IPS DF 6.9 (cell line): ENCODE measurements around the gene ENKUR.

Experiments
- DNase-seq: peaks from one replicate; pipeline ENCODE4 v3.0.0-alpha.2; 2013; ENCODE audit warnings: low read depth, low spot score
- H3K27ac ChIP-seq: one replicate; pipeline ENCODE4 v1.5.1; 2013; ENCODE audit warnings: low read length, control low read depth
- H3K27me3 ChIP-seq: 2 replicates; pipeline ENCODE4 v1.6.1; 2013; ENCODE audit warnings: mild to moderate bottlenecking, low read length; ENCODE audit not compliant: control insufficient read depth, insufficient read depth
- H3K36me3 ChIP-seq: 2 replicates; pipeline ENCODE4 v1.6.1; 2013; ENCODE audit warnings: low read length; ENCODE audit not compliant: control insufficient read depth, insufficient read depth
- H3K4me1 ChIP-seq: 2 replicates; pipeline ENCODE4 v1.6.1; 2013; ENCODE audit warnings: low read length; ENCODE audit not compliant: control insufficient read depth, insufficient read depth
- H3K4me3 ChIP-seq: 2 replicates; pipeline ENCODE4 v1.5.1; 2013; ENCODE audit warnings: mild to moderate bottlenecking, low read length
- H3K9me3 ChIP-seq: 2 replicates; pipeline ENCODE4 v1.6.1; 2013; ENCODE audit warnings: low read length, inconsistent platforms; ENCODE audit not compliant: control insufficient read depth, insufficient read depth
- WGBS: extraction: QIAGEN DNeasy Blood & Tissue Kit; methylation state at CpG from one replicate; pipeline ENCODE4 v1.1.7; 2013; ENCODE audit warnings: mixed read lengths, missing lambda C conversion rate; ENCODE audit not compliant: insufficient read length, insufficient coverage; 5-methylcytosine and 5-hydroxymethylcytosine counted together

ENKUR gene

GRCh38 chr10:24993237-24993958, 22.6 kb downstream of the ENKUR start:
- Histone ChIP-seq H3K27ac (no peak overlapping the region), H3K9me3 (no peaks in the 10 kb centered on the region), H3K27me3 (no peaks in the 10 kb centered on the region), H3K4me3 (no peak overlapping the region), H3K36me3 (no peaks in the 10 kb centered on the region), H3K4me1 (no peaks in the 10 kb centered on the region)
- no CpG with 5 or more reads among the region's 1 CpG for WGBS
- no peak for DNase-seq

GRCh38 chr10:24992512-24993133, 23.3 kb downstream of the ENKUR start:
- Histone ChIP-seq H3K27me3 (no peaks in the 10 kb centered on the region), H3K4me1 (no peaks in the 10 kb centered on the region), H3K4me3 (no peak overlapping the region), H3K27ac (no peak overlapping the region), H3K36me3 (no peaks in the 10 kb centered on the region), H3K9me3 (no peaks in the 10 kb centered on the region)
- DNase-seq = no peak
- no CpG with 5 or more reads among the region's 3 CpGs for WGBS

GRCh38 chr10:24991298-24991697, 24.7 kb downstream of the ENKUR start:
- no peaks in the 10 kb centered on the region for H3K36me3 ChIP-seq
- no peak overlapping the region for H3K27ac ChIP-seq
- H3K27me3 ChIP-seq = no peaks in the 10 kb centered on the region
- no peaks in the 10 kb centered on the region for H3K4me1 ChIP-seq
- no peak overlapping the region for H3K4me3 ChIP-seq
- no peaks in the 10 kb centered on the region for H3K9me3 ChIP-seq
- DNase-seq = no peak
- WGBS = no CpG with 5 or more reads among the region's 13 CpGs

GRCh38 chr10:24989867-24990266, 26.1 kb downstream of the ENKUR start:
- Histone ChIP-seq H3K36me3 (no peaks in the 10 kb centered on the region), H3K27me3 (no peaks in the 10 kb centered on the region), H3K27ac (no peak overlapping the region), H3K9me3 (no peaks in the 10 kb centered on the region), H3K4me1 (no peaks in the 10 kb centered on the region), H3K4me3 (no peak overlapping the region)
- no peak for DNase-seq
- WGBS = no CpG with 5 or more reads among the region's 1 CpG

- no peak overlapping the region for H3K4me3 ChIP-seq
- H3K27ac ChIP-seq = no peak overlapping the region
- no peaks in the 10 kb centered on the region for H3K9me3 ChIP-seq
- no peak for DNase-seq
- H3K4me1 ChIP-seq = no peaks in the 10 kb centered on the region
- no CpG with 5 or more reads among the region's 12 CpGs for WGBS
- H3K27me3 ChIP-seq = no peaks in the 10 kb centered on the region
- H3K36me3 ChIP-seq = no peaks in the 10 kb centered on the region
Measured at GRCh38 chr10:24988831-24989640, 26.9 kb downstream of the ENKUR start.

GRCh38 chr10:24984906-24985305, 31.1 kb downstream of the ENKUR start:
- H3K36me3 ChIP-seq = no peaks in the 10 kb centered on the region
- H3K9me3 ChIP-seq = no peaks in the 10 kb centered on the region
- H3K4me1 ChIP-seq = no peaks in the 10 kb centered on the region
- no peak overlapping the region for H3K4me3 ChIP-seq
- no CpG with 5 or more reads among the region's 3 CpGs for WGBS
- H3K27me3 ChIP-seq = no peaks in the 10 kb centered on the region
- H3K27ac ChIP-seq = no peak overlapping the region
- no peak for DNase-seq

- H3K4me1 ChIP-seq = no peaks in the 10 kb centered on the region
- WGBS = 100% methylated on average over 1 of the region's 3 CpGs
- H3K9me3 ChIP-seq = no peaks in the 10 kb centered on the region
- no peak overlapping the region for H3K4me3 ChIP-seq
- no peak for DNase-seq
- no peak overlapping the region for H3K27ac ChIP-seq
- H3K36me3 ChIP-seq = no peaks in the 10 kb centered on the region
- H3K27me3 ChIP-seq = no peaks in the 10 kb centered on the region
Measured at GRCh38 chr10:24983946-24984345, 32.0 kb downstream of the ENKUR start.

GRCh38 chr10:24983130-24983529, 32.8 kb downstream of the ENKUR start:
- H3K4me1 ChIP-seq = no peaks in the 10 kb centered on the region
- H3K36me3 ChIP-seq = no peaks in the 10 kb centered on the region
- H3K27me3 ChIP-seq = no peaks in the 10 kb centered on the region
- H3K9me3 ChIP-seq = no peaks in the 10 kb centered on the region
- no CpG with 5 or more reads among the region's 4 CpGs for WGBS
- H3K27ac ChIP-seq = no peak overlapping the region
- no peak overlapping the region for H3K4me3 ChIP-seq
- no peak for DNase-seq

- H3K36me3 ChIP-seq = no peaks in the 10 kb centered on the region
Measured at GRCh38 chr10:24982319-24983112, 33.4 kb downstream of the ENKUR start.

GRCh38 chr10:24981161-24981710, 34.7 kb downstream of the ENKUR start:
- no peak overlapping the region for H3K4me3 ChIP-seq
- WGBS = no CpG with 5 or more reads among the region's 5 CpGs
- no peaks in the 10 kb centered on the region for H3K9me3 ChIP-seq
- H3K36me3 ChIP-seq = no peaks in the 10 kb centered on the region
- H3K27ac ChIP-seq = no peak overlapping the region
- H3K4me1 ChIP-seq = no peaks in the 10 kb centered on the region
- no peaks in the 10 kb centered on the region for H3K27me3 ChIP-seq
- no peak for DNase-seq

More at GRCh38 chr10:24982319-24983112, 33.4 kb downstream of the ENKUR start:
- H3K4me1 ChIP-seq = no peaks in the 10 kb centered on the region
- no peak for DNase-seq
- WGBS = no CpG with 5 or more reads among the region's 1 CpG
- no peaks in the 10 kb centered on the region for H3K27me3 ChIP-seq
- H3K9me3 ChIP-seq = no peaks in the 10 kb centered on the region
- H3K27ac ChIP-seq = no peak overlapping the region
- no peak overlapping the region for H3K4me3 ChIP-seq
